K562 (cell line): Measurements from ENCODE around the gene NSUN3. TPM values are rescaled to one million over a fixed set of nuclear protein-coding genes. Genes with fewer than 3 reads are reported as not detected.
A peak's percentile ranks its signal among the peaks of the same experiment; 100 is the strongest.

Experiments
- ATAC-seq: fragments of 200-7000 bp; cut with Tn5 transposase; 3 replicates; pipeline ENCODE4 v1.9.1; 2020; ENCODE audit warnings: moderate library complexity
- BruUV-seq: library from RNA; stranded (reverse); fragments of 400-500 nt; replicated peaks from 2 replicates; lab custom pipeline; 2021; lab: Mats Ljungman, UMichigan
- CTCF ChIA-PET: fragments of 300-600 bp; formaldehyde crosslinking; extraction: SDS; loops from one replicate; lab custom pipeline; 2021; ENCODE audit warnings: low intra/inter-chr PET ratio; lab: Yijun Ruan, JAX
- POLR2A ChIA-PET: fragments of 300-600, 350-650 bp; sonication (Branson Sonifier 250); formaldehyde crosslinking; extraction: SDS; loops from one replicate; lab custom pipeline; 2021; ENCODE audit warnings: antibody characterized with exemption, inconsistent platforms; lab: Yijun Ruan, JAX
- DNase-seq, 4 experiments: peaks; one replicate each; pipeline versions ENCODE4 v3.0.0 to v3.0.0-alpha.2; 2011 to 2018; ENCODE audit warnings: low spot score in 3 of 4, mixed read lengths in 3 of 4; ENCODE audit errors: extremely low read depth in 1 of 4
- FAIRE-seq: peaks from 2 replicates; lab custom pipeline; 2011; peaks lifted over from hg19 to GRCh38; lab: Jason Lieb, UNC
- H2AFZ ChIP-seq: 2 replicates; pipeline ENCODE4 v1.6.0; 2011; ENCODE audit warnings: low read depth, low read length, control low read depth, inconsistent platforms
- H3K27ac ChIP-seq: fragments of 200-600 bp; 3 replicates; pipeline ENCODE4 v1.8.0; 2011; ENCODE audit warnings: low read depth, mild to moderate bottlenecking, control low read depth, inconsistent platforms, low read length, moderate library complexity, mixed read lengths; ENCODE audit errors: extremely low read depth
- H3K27me3 ChIP-seq, 2 experiments: fragments of 300-600 bp in 1 of 2; 2 replicates in 1 of 2; 3 replicates in 1 of 2; pipeline versions ENCODE4 v1.6.0 to v1.8.0; 2011; ENCODE audit warnings: inconsistent platforms in 2 of 2, low read length in 2 of 2, mild to moderate bottlenecking in 1 of 2, mixed read lengths in 1 of 2, moderate library complexity in 1 of 2; ENCODE audit not compliant: control insufficient read depth in 2 of 2, insufficient read depth in 2 of 2
- H3K36me3 ChIP-seq: fragments of 300-600 bp; 3 replicates; pipeline ENCODE4 v1.8.0; 2011; ENCODE audit warnings: mild to moderate bottlenecking, low read length, inconsistent platforms; ENCODE audit not compliant: control insufficient read depth, insufficient read depth
- H3K4me1 ChIP-seq, 2 experiments: fragments of 200-600 bp in 1 of 2; replicated peaks in 1 of 2; 2 replicates in 1 of 2; 3 replicates in 1 of 2; pipeline versions ENCODE4 v1.5.1 to v1.8.0; 2011; ENCODE audit warnings: inconsistent platforms in 2 of 2, low read length in 2 of 2, mild to moderate bottlenecking in 1 of 2, mixed read lengths in 1 of 2, moderate library complexity in 1 of 2; ENCODE audit not compliant: control insufficient read depth in 2 of 2, insufficient read depth in 2 of 2
- H3K4me2 ChIP-seq: 2 replicates; pipeline ENCODE4 v1.6.1; 2011; ENCODE audit warnings: low read length, control low read depth, inconsistent platforms, mixed read lengths; ENCODE audit not compliant: insufficient read depth
- H3K4me3 ChIP-seq: fragments of 200-600 bp; sonication (generic), shearing (Covaris generic); 2 replicates; pipeline ENCODE4 v1.5.1; 2016; ENCODE audit warnings: control low read depth, inconsistent platforms
- H3K79me2 ChIP-seq: fragments of 200-600 bp; 3 replicates; pipeline ENCODE4 v1.8.0; 2011; ENCODE audit warnings: low read length, inconsistent platforms; ENCODE audit not compliant: control insufficient read depth, insufficient read depth
- H3K9ac ChIP-seq, 2 experiments: 2 replicates each; pipeline versions ENCODE4 v1.6.0 to v1.6.1; 2011; ENCODE audit warnings: low read depth in 2 of 2, low read length in 2 of 2, control low read depth in 1 of 2, inconsistent platforms in 1 of 2, mild to moderate bottlenecking in 1 of 2, mixed read lengths in 1 of 2; ENCODE audit not compliant: insufficient read depth in 1 of 2
- H3K9me1 ChIP-seq: one replicate; pipeline ENCODE4 v1.6.0; 2011; ENCODE audit warnings: inconsistent platforms, mild to moderate bottlenecking, low read length, moderate library complexity; ENCODE audit not compliant: control insufficient read depth, insufficient read depth
- H3K9me3 ChIP-seq: replicated peaks from 2 replicates; pipeline ENCODE4 v1.5.1; 2011; ENCODE audit warnings: low read depth, low read length, inconsistent platforms; ENCODE audit not compliant: control insufficient read depth, insufficient read depth
- H4K20me1 ChIP-seq: replicated peaks from 2 replicates; pipeline ENCODE4 v1.6.1; 2011; ENCODE audit warnings: low read length, inconsistent platforms, mixed read lengths; ENCODE audit not compliant: control insufficient read depth, insufficient read depth
- ATF3 ChIP-seq, 2 experiments: fragments of 450-650 bp in 1 of 2; sonication (generic) in 1 of 2; formaldehyde crosslinking in 1 of 2; IDR thresholded peaks in 1 of 2; conservative IDR thresholded peaks in 1 of 2; 2 replicates each; pipeline versions ENCODE4 v1.6.1 to v1.8.1; 2016 to 2023; ENCODE audit warnings: mild to moderate bottlenecking in 2 of 2, moderate library complexity in 2 of 2, inconsistent platforms in 1 of 2, missing genetic modification reagents in 1 of 2
- CHD1 ChIP-seq: fragments of 200-600 bp; sonication (generic); IDR thresholded peaks from one replicate; pipeline ENCODE4 v1.6.1; 2012; ENCODE audit warnings: mild to moderate bottlenecking, moderate library complexity, low read length, inconsistent platforms
- EWSR1 ChIP-seq: fragments of 450-650 bp; IDR thresholded peaks from 2 replicates; pipeline ENCODE4 v1.6.1; 2018; ENCODE audit warnings: borderline replicate concordance, mild to moderate bottlenecking, low read depth, moderate library complexity; ENCODE audit not compliant: partially characterized antibody
- FOSL1 ChIP-seq: fragments of 200-800 bp; sonication (Bioruptor generic); conservative IDR thresholded peaks from 2 replicates; pipeline ENCODE4 v1.6.1; 2016; ENCODE audit warnings: missing genetic modification characterization, missing compliant biosample characterization
- MECOM ChIP-seq: fragments of 250-450 bp; sonication (Bioruptor Pico); IDR thresholded peaks from 2 replicates; pipeline ENCODE4 v1.8.0; 2022; ENCODE audit warnings: inconsistent platforms
- PPARD ChIP-seq: fragments of 250-450 bp; sonication (Bioruptor Pico); IDR thresholded peaks from 2 replicates; pipeline ENCODE4 v1.8.0; 2022; ENCODE audit warnings: inconsistent platforms, mild to moderate bottlenecking, moderate library complexity
- TOE1 ChIP-seq, 2 experiments: fragments of 450-650 bp in 1 of 2; sonication (generic) in 1 of 2; formaldehyde crosslinking in 1 of 2; IDR thresholded peaks; 2 replicates each; pipeline versions ENCODE4 v1.7.1 to v1.8.0; 2016 to 2022; ENCODE audit warnings: borderline replicate concordance in 2 of 2, mild to moderate bottlenecking in 2 of 2, antibody characterized with exemption in 1 of 2, inconsistent platforms in 1 of 2, low read depth in 1 of 2, missing genetic modification reagents in 1 of 2, moderate library complexity in 1 of 2
- ZMIZ1 ChIP-seq, 2 experiments: fragments of 150-350 bp in 1 of 2; IDR thresholded peaks; 2 replicates each; pipeline ENCODE4 v1.6.1; 2012 to 2016; ENCODE audit warnings: low read depth in 2 of 2, low read length in 2 of 2, mild to moderate bottlenecking in 1 of 2, moderate library complexity in 1 of 2
- WGBS: fragments of 100-300 bp; shearing (Covaris generic); methylation state at CpG from one replicate; pipeline ENCODE4 v1.1.6; 2016; ENCODE audit warnings: low coverage, mixed read lengths; ENCODE audit not compliant: insufficient coverage; ENCODE audit errors: missing lambda C conversion rate; 5-methylcytosine and 5-hydroxymethylcytosine counted together
- in situ Hi-C: fragments of 300-500 bp; cut with MboI; formaldehyde crosslinking; loops from 4 replicates; pipeline ENCODE4 v1.15.0; 2018; ENCODE audit warnings: inconsistent platforms, mixed read lengths
- intact Hi-C: fragments of 100-400 bp; cut with micrococcal nuclease; formaldehyde crosslinking; loops from 2 replicates; pipeline ENCODE4 v1.14.2; 2022
- polyA plus RNA-seq, 8 experiments: library from polyadenylated mRNA; depleted of rRNA in 4 of 8; stranded (reverse) in 5 of 8; unstranded in 3 of 8; fragments of >200 nt; fragmentation: Nextera tagmentation in 2 of 8; fragmentation: Illumina TruSeq in 1 of 8; extraction: Ambion mirVana in 2 of 8; extraction: Trizol in 1 of 8; gene quantifications; 2 replicates each; pipeline versions ENCODE4 v1.2.1 to v1.2.3, GENCODE V29; 2011 to 2014; ENCODE audit warnings: inconsistent platforms in 1 of 8, missing spikeins in 1 of 8
- total RNA-seq, 7 experiments: library from RNA; depleted of rRNA in 6 of 7; stranded (reverse); fragments of >200 nt in 6 of 7; fragmentation: Illumina TruSeq in 2 of 7; extraction: Trizol in 2 of 7; gene quantifications; 2 replicates each; pipeline versions ENCODE4 v1.2.1 to v1.2.3, GENCODE V29; 2011 to 2021; ENCODE audit warnings: low replicate concordance in 1 of 7

NSUN3 gene
- total and polyA plus RNA-seq, 9 of the 15 experiments (the other 6 are each of a cell fraction or from before 2014, with no cell fraction given) = 4.4 to 12.3 (median 7.6) TPM

- peak; percentile 84 for TF ChIP-seq FOSL1 (tag)
- peak; percentile 67; the same call in 1 of the 2 replicates for TF ChIP-seq ATF3 (IDR thresholded peaks at IDR 0.05)
- TF ChIP-seq ATF3 (CRISPR knock-in tag; conservative IDR thresholded peaks at IDR 0.05) = no peak
- TF ChIP-seq TOE1 (IDR thresholded peaks at IDR 0.05; ENCODE audit: borderline replicate concordance) = peak; percentile 67; the same call in 1 of the 2 replicates
- no peak for TF ChIP-seq TOE1 (CRISPR knock-in tag; IDR thresholded peaks at IDR 0.05; ENCODE audit: borderline replicate concordance, low read depth)
- TF ChIP-seq, all 486 proteins: peak for 9
These were observed 99.8 kb downstream of the NSUN3 start (continued) for GRCh38 chr3:94162700-94163099.

- ATAC-seq (no peak), DNase-seq (no peak), FAIRE-seq (no peak)
- Histone ChIP-seq H4K20me1 (no peaks in the 10 kb centered on the region), H3K27ac (no peak overlapping the region), H3K79me2 (no peaks in the 10 kb centered on the region), H3K27me3 (no peaks in the 10 kb centered on the region), H3K9me1 (no peaks in the 10 kb centered on the region), H3K4me1 (no peaks in the 10 kb centered on the region; a peak in 1 of 5 replicates), H3K4me3 (no peak overlapping the region), H3K36me3 (no peaks in the 10 kb centered on the region), H2AFZ (no peak overlapping the region), H3K4me2 (no peak overlapping the region), H3K9me3 (no peaks in the 10 kb centered on the region), H3K9ac (no peak overlapping the region)
- in situ Hi-C loops = no loop called here
- ChIA-PET POLR2A (no interaction called here), CTCF (no interaction called here)
- 4% methylated on average over 2 of the region's 2 CpGs for WGBS
- BruUV-seq = no TSS peak
- intact Hi-C loops = no loop called here
- TF ChIP-seq MECOM (CRISPR knock-in tag) (no peak), PPARD (CRISPR knock-in tag) (no peak), ZMIZ1 (IDR thresholded peaks at IDR 0.05; ENCODE audit: low read depth in 2 of 2, low read length in 2 of 2) (no peak), EWSR1 (no peak), CHD1 (no peak)
These were observed 104.5 kb downstream of the NSUN3 start for GRCh38 chr3:94167346-94167745.
